Thyroid gland (tissue), 4 donors: Measurements from ENCODE around the gene CNN1.

ENCODE experiments used
- CTCF ChIP-seq, 6 experiments: fragments of 200-600 bp in 3 of 6; fragments of 450-650 bp in 3 of 6; sonication (generic) in 3 of 6; IDR thresholded peaks; one replicate each; pipeline ENCODE4 v1.5.1; 2016 to 2019; ENCODE audit warnings: antibody characterized with exemption in 6 of 6, mild to moderate bottlenecking in 2 of 6, inconsistent platforms in 1 of 6, moderate library complexity in 1 of 6
- POLR2A ChIP-seq, 2 donors: fragments of 450-650 bp; IDR thresholded peaks; one replicate each; pipeline ENCODE4 v1.6.1; 2017; ENCODE audit warnings: antibody characterized with exemption in 2 of 2, mild to moderate bottlenecking in 2 of 2, moderate library complexity in 1 of 2

GRCh38 chr19:11580116-11580515 lies 41.5 kb downstream of the CNN1 start:
- TF ChIP-seq CTCF (IDR thresholded peaks at IDR 0.05) (no peak), POLR2A (IDR thresholded peaks at IDR 0.05) (no peak)
